ENCODE measurements around the gene MAML2.

Gene MAML2

DNA sequence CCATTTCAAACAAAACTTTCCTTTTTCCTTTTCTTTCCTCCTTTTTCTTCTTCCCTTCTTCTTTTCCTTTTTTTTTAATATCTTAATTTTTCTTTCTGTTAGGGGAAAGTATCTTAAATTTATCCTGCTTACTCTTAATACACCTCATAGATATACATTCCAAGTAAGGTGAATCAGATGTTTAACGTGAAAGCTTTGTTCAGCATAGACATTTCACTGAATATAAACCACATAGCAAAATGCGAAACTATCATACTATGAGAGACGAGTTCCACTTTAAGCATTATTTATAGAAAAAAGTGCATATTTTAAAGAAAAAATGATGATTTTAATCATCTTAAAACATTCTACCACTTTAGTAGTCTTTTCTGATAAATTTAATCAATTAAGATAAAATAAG lies 281.3 kb downstream of the MAML2 start:
- no peak for DNase-seq (ENCODE audit: low read depth)
- no peak overlapping the region for H3K4me3 ChIP-seq (ENCODE audit: low read length)
- TF ChIP-seq, protein P1, sequence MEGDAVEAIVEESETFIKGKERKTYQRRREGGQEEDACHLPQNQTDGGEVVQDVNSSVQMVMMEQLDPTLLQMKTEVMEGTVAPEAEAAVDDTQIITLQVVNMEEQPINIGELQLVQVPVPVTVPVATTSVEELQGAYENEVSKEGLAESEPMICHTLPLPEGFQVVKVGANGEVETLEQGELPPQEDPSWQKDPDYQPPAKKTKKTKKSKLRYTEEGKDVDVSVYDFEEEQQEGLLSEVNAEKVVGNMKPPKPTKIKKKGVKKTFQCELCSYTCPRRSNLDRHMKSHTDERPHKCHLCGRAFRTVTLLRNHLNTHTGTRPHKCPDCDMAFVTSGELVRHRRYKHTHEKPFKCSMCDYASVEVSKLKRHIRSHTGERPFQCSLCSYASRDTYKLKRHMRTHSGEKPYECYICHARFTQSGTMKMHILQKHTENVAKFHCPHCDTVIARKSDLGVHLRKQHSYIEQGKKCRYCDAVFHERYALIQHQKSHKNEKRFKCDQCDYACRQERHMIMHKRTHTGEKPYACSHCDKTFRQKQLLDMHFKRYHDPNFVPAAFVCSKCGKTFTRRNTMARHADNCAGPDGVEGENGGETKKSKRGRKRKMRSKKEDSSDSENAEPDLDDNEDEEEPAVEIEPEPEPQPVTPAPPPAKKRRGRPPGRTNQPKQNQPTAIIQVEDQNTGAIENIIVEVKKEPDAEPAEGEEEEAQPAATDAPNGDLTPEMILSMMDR (IDR thresholded peaks at IDR 0.05; ENCODE audit: insufficient read depth, low read depth, low read length, missing control alignments), result no peak

DNA sequence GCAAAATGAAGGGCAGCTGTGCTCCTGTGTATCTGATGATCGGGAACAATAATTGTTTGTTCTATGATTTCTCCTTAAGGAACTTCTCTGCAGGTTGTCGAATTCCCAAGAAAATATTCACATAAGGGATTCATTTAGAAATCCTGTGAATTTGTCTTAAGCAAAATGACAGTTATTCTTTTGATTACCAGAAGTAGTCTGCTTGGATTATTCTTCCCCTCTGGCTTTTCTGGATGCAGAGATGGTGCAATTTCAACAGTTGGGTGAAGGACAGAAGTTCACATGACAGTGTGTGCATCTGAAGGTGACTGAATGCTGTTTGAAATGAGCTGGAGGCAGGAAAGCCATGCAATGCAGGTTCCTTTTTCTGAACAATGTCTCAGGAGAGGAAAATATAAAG lies 281.9 kb downstream of the MAML2 start:
- H3K4me3 ChIP-seq (ENCODE audit: low read length), result no peak overlapping the region
- no peak for DNase-seq (ENCODE audit: low read depth)
- TF ChIP-seq, protein P1 (IDR thresholded peaks at IDR 0.05; ENCODE audit: insufficient read depth, low read depth, low read length, missing control alignments), result no peak

DNA sequence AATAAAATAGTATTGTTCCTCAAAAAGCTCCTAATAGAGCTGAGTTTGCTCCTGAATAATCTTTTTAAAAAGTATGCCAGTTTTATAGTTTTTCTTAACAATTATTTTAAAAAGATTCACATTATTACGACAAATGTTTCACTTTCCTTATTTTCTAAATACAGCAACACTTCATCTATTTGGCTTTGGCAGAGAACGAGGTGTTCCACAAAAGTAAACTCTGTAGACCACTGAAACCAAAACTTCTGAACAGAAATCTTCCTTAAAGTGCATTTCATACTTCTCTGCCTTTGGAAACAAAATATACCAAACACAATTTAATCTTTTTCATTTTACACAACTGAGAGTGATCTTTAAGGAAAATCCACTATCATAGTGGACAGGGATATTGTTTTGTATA lies 285.5 kb downstream of the MAML2 start:
- TF ChIP-seq, protein P1 (IDR thresholded peaks at IDR 0.05; ENCODE audit: insufficient read depth, low read depth, low read length, missing control alignments), result no peak
- no peak for DNase-seq (ENCODE audit: low read depth)
- no peak overlapping the region for H3K4me3 ChIP-seq (ENCODE audit: low read length)

GRCh38 chr11:96056576-96056975 lies 286.4 kb downstream of the MAML2 start:
- DNase-seq (ENCODE audit: low read depth), result no peak
- no peak overlapping the region for H3K4me3 ChIP-seq (ENCODE audit: low read length)
- TF ChIP-seq, protein P1 (IDR thresholded peaks at IDR 0.05; ENCODE audit: insufficient read depth, low read depth, low read length, missing control alignments), result no peak

DNA sequence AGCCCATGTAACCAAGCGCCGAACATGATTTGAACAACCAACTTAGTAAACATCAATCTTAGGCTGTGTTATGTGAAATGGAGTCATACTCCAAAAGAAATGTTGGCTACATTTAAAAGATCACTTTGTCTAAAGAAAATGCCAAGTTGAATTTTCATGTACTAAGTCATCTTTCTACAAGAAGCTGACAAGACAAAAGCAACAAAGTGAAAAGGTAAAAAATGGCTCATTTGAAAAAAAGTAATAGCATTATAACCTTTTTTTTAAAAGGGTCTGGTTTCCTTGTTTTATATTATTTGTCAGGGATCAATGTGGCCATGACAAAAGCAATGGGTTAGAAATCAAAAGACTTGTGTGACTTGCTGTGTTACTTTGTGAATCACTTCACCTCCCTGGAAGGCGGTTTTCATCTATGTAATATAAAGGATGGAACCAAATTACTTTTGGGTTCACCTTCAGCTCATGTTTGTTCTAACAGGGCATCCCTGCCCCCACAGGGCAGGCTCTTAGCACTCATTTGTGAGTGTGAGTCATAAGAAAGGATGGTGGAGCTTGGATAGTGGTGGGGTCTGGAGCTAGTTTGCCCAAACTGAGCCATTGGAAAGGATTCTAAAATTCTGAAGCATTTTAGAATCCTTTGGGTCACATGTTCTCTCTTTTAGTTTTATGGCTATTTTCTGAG lies 287.1 kb downstream of the MAML2 start:
- DNase-seq (ENCODE audit: low read depth), result peak; percentile 36
- TF ChIP-seq, protein P1 (IDR thresholded peaks at IDR 0.05; ENCODE audit: insufficient read depth, low read depth, low read length, missing control alignments), result no peak
- H3K4me3 ChIP-seq (ENCODE audit: low read length), result no peak overlapping the region

DNA sequence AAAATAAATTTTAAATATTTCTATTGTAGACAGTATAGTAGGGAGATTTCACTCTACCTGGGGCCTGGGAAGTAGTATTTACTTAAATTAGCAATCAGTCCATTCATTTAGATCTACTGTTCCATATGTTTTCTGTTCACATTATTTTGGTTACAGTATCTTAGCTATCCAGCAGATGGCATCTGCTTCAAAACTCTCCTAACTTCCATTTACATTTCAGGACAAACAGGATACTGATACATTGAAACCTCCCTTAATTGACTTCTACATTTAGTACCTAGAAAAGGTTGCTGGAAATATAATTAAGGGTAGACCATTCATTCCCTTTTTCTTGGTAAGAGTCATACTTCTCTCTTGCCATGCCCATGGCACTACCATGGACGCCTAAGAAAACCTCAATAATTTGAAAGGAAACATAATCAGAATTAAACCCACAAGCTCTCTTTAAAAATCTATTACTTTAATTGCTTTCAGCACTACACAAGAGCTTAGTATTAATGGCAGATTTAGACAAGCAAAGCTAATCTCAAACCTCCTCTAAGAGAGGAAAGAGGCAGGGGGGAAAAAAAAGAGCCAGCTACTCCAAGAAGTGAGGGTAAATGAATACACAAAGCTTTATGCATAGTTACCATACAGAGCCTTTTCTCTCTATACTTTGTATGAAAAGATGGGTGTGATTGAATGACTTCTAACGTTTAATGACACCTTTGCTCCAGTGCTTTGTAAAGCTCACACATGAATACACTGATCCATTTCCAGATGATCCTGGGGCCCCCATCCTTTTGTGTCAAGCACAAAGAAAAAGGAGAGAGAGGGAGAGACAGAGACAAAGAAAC lies 287.9 kb downstream of the MAML2 start:
- DNase-seq (ENCODE audit: low read depth), result peak; percentile 59
- no peak overlapping the region for H3K4me3 ChIP-seq (ENCODE audit: low read length)
- TF ChIP-seq, protein P1 (IDR thresholded peaks at IDR 0.05; ENCODE audit: insufficient read depth, low read depth, low read length, missing control alignments), result peak; percentile 61
